ENCODE data around the gene ERICH6B.

Gene ERICH6B

DNA sequence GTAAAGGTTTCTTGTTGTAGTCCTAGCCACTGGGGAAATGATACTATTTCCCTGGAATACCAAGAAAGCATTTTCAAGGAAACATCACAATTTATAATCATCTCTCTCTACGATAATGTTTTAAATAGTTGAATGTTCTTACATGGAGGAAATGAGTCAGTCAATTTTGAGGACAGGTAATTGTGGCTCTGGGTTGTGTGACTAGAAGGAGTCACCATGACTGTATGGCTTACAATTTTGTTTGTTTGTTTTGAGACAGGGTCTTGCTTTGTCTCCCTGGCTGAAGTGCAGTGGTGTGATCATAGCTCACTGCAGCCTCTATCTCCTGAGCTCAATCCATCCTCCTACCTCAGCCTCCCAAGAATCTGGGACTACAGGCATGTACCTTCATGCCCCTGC is 103.4 kb downstream of the ERICH6B start:
- Histone ChIP-seq H3K4me3 (ENCODE audit: low read length) (no peak overlapping the region), H4K20me1 (ENCODE audit: control insufficient read depth, insufficient read depth, low read depth, low read length) (no peaks in the 10 kb centered on the region), H3K36me3 (ENCODE audit: control insufficient read depth, low read length) (peaks cover 52% of the 10 kb centered on the region), H3K9me3 (ENCODE audit: control insufficient read depth, insufficient read depth, low read length) (no peaks in the 10 kb centered on the region), H3F3A (ENCODE audit: control insufficient read depth, insufficient read depth) (peaks cover 7% of the 10 kb centered on the region; the same call in 1 of the 2 replicates), H3K4me1 (ENCODE audit: control insufficient read depth, low read length) (peaks cover 10% of the 10 kb centered on the region), H3K9me2 (replicated peaks; ENCODE audit: control insufficient read depth, low read length) (no peaks in the 10 kb centered on the region), H3K4me2 (ENCODE audit: low read length) (no peak overlapping the region), H3K27ac (ENCODE audit: low read depth, low read length) (no peak overlapping the region), H3K79me2 (ENCODE audit: control insufficient read depth, low read length) (no peaks in the 10 kb centered on the region), H3K27me3 (ENCODE audit: control insufficient read depth, low read length) (no peaks in the 10 kb centered on the region)
- TF ChIP-seq, protein P1, sequence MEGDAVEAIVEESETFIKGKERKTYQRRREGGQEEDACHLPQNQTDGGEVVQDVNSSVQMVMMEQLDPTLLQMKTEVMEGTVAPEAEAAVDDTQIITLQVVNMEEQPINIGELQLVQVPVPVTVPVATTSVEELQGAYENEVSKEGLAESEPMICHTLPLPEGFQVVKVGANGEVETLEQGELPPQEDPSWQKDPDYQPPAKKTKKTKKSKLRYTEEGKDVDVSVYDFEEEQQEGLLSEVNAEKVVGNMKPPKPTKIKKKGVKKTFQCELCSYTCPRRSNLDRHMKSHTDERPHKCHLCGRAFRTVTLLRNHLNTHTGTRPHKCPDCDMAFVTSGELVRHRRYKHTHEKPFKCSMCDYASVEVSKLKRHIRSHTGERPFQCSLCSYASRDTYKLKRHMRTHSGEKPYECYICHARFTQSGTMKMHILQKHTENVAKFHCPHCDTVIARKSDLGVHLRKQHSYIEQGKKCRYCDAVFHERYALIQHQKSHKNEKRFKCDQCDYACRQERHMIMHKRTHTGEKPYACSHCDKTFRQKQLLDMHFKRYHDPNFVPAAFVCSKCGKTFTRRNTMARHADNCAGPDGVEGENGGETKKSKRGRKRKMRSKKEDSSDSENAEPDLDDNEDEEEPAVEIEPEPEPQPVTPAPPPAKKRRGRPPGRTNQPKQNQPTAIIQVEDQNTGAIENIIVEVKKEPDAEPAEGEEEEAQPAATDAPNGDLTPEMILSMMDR (IDR thresholded peaks at IDR 0.05; ENCODE audit: low read depth, low read length, poor library complexity, severe bottlenecking): no peak
- TF ChIP-seq EZH2phosphoT487 (IDR thresholded peaks at IDR 0.05; ENCODE audit: borderline replicate concordance, low read length): no peak

DNA sequence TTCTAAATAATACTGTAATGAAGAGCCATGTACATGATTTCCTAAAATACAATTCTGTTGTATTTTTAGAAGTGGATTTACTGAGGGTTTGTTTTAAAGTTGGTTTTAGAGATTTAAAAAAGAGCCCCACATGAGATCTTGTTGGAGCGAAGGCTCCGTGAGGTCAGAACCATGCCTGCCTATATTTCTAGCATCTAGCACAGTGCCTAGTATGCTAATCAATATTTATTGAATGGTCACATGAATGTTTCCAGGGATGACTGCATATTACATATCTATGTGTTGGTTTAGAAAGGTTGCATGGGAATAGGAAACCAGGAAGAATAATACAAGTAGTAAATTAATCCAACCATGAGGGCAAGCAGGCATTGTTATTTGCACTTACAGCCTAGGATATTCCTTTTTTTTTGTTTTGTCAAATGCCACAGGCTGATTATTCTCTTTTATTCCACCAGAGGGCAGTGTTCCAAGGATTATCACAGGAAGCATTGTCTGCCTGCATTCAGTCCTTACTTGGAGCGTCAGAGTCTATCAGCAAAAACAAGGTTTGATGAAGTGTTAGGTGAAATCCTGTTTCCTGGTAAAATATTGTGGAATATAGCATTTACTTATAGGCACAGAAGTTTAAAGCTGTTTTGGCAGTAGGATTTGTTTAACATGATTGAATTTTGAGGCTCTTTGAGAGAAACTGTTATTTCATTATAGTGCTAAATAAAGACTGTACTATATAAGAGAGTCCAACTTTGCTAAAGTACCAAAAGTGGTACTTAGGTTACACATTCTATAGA is 104.0 kb downstream of the ERICH6B start:
- Histone ChIP-seq H3K27me3 (ENCODE audit: control insufficient read depth, low read length) (no peaks in the 10 kb centered on the region), H3K27ac (ENCODE audit: low read depth, low read length) (no peak overlapping the region), H3K79me2 (ENCODE audit: control insufficient read depth, low read length) (no peaks in the 10 kb centered on the region), H3K9me2 (replicated peaks; ENCODE audit: control insufficient read depth, low read length) (no peaks in the 10 kb centered on the region), H4K20me1 (ENCODE audit: control insufficient read depth, insufficient read depth, low read depth, low read length) (no peaks in the 10 kb centered on the region), H3K4me3 (ENCODE audit: low read length) (no peak overlapping the region), H3K9me3 (ENCODE audit: control insufficient read depth, insufficient read depth, low read length) (no peaks in the 10 kb centered on the region), H3K36me3 (ENCODE audit: control insufficient read depth, low read length) (peaks cover 51% of the 10 kb centered on the region), H3K4me2 (ENCODE audit: low read length) (no peak overlapping the region), H3F3A (ENCODE audit: control insufficient read depth, insufficient read depth) (peaks cover 7% of the 10 kb centered on the region; the same call in 1 of the 2 replicates), H3K4me1 (ENCODE audit: control insufficient read depth, low read length) (peaks cover 10% of the 10 kb centered on the region)
- no peak for TF ChIP-seq EZH2phosphoT487 (IDR thresholded peaks at IDR 0.05; ENCODE audit: borderline replicate concordance, low read length)
- TF ChIP-seq, protein P1 (IDR thresholded peaks at IDR 0.05; ENCODE audit: low read depth, low read length, poor library complexity, severe bottlenecking): peak; percentile 79

DNA sequence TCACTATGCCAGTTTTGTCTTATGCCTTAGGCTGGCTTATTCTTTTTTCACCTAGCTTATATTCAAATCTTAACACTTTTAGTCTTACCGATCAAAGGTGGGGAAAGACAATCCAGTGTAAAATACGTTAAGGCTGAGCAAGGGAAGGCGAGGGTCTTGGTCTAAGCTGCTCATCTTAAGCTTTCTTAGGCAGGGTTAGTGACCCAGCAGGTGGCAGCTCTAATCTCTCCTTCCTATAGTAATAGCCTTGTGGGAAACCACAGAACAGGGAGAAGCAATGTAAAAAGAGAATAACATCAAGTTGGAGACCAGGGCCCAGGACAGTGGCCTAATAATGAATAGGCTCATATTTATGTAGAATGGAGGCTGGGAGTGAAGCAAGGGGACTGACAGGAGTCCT is 104.9 kb downstream of the ERICH6B start:
- Histone ChIP-seq H3K79me2 (ENCODE audit: control insufficient read depth, low read length) (no peaks in the 10 kb centered on the region), H3K9me3 (ENCODE audit: control insufficient read depth, insufficient read depth, low read length) (no peaks in the 10 kb centered on the region), H4K20me1 (ENCODE audit: control insufficient read depth, insufficient read depth, low read depth, low read length) (no peaks in the 10 kb centered on the region), H3K4me1 (ENCODE audit: control insufficient read depth, low read length) (peaks cover 10% of the 10 kb centered on the region), H3K36me3 (ENCODE audit: control insufficient read depth, low read length) (peaks cover 50% of the 10 kb centered on the region), H3K4me2 (ENCODE audit: low read length) (no peak overlapping the region), H3K4me3 (ENCODE audit: low read length) (no peak overlapping the region), H3K27ac (ENCODE audit: low read depth, low read length) (no peak overlapping the region), H3F3A (ENCODE audit: control insufficient read depth, insufficient read depth) (peaks cover 7% of the 10 kb centered on the region; the same call in 1 of the 2 replicates), H3K27me3 (ENCODE audit: control insufficient read depth, low read length) (no peaks in the 10 kb centered on the region), H3K9me2 (replicated peaks; ENCODE audit: control insufficient read depth, low read length) (no peaks in the 10 kb centered on the region)
- TF ChIP-seq, protein P1 (IDR thresholded peaks at IDR 0.05; ENCODE audit: low read depth, low read length, poor library complexity, severe bottlenecking): no peak
- no peak for TF ChIP-seq EZH2phosphoT487 (IDR thresholded peaks at IDR 0.05; ENCODE audit: borderline replicate concordance, low read length)
